CD4-positive, alpha-beta T cell (primary cell): ENCODE measurements around the gene CLIC4. TPM values are rescaled to one million over a fixed set of nuclear protein-coding genes. Genes with fewer than 3 reads are reported as not detected.
"Not testable (repeated sequence)": the region's sequence is repeated elsewhere in the genome, so short reads cannot be mapped to it uniquely, and the experiment has no call there.

ENCODE experiments used
- ATAC-seq: fragments of 200-7000 bp; cut with Tn5 transposase; one replicate; pipeline ENCODE4 v1.10.0; 2022; ENCODE audit warnings: mild to moderate bottlenecking; ENCODE audit not compliant: poor library complexity
- CTCF ChIA-PET: fragments of 350-600 bp; sonication (Branson Sonifier 250); formaldehyde crosslinking; loops from one replicate; lab custom pipeline; 2021; ENCODE audit warnings: antibody characterized with exemption, inconsistent platforms; lab: Charles Lee
- POLR2A ChIA-PET: fragments of 350-600 bp; sonication (Branson Sonifier 250); formaldehyde crosslinking; loops from one replicate; lab custom pipeline; 2021; ENCODE audit warnings: antibody characterized with exemption, inconsistent platforms; lab: Charles Lee
- DNase-seq, 14 experiments: peaks; one replicate each; pipeline ENCODE4 v3.0.0-alpha.2; 2013 to 2020; ENCODE audit warnings: mixed read lengths in 2 of 14
- H3K27ac ChIP-seq, 2 donors: one replicate each; pipeline versions ENCODE4 v1.5.1 to v1.7.0; 2013; ENCODE audit warnings: low read length in 2 of 2, low read depth in 1 of 2, mild to moderate bottlenecking in 1 of 2
- H3K27me3 ChIP-seq, 2 experiments: 1 replicate in 1 of 2; 2 replicates in 1 of 2; pipeline versions ENCODE4 v1.6.1 to v1.7.0; 2013; ENCODE audit warnings: low read length in 2 of 2, control low read depth in 1 of 2, mild to moderate bottlenecking in 1 of 2, moderate library complexity in 1 of 2; ENCODE audit not compliant: insufficient read depth in 2 of 2, control insufficient read depth in 1 of 2
- H3K36me3 ChIP-seq: one replicate; pipeline ENCODE4 v1.6.1; 2013; ENCODE audit warnings: low read length, control low read depth; ENCODE audit not compliant: insufficient read depth
- H3K4me1 ChIP-seq: one replicate; pipeline ENCODE4 v1.6.1; 2013; ENCODE audit warnings: low read length, control low read depth; ENCODE audit not compliant: insufficient read depth
- H3K4me3 ChIP-seq: one replicate; pipeline ENCODE4 v1.5.1; 2013; ENCODE audit warnings: mild to moderate bottlenecking, low read length, moderate library complexity
- H3K9me3 ChIP-seq, 2 experiments: 1 replicate in 1 of 2; 2 replicates in 1 of 2; pipeline versions ENCODE4 v1.6.1 to v1.7.0; 2013; ENCODE audit warnings: low read length in 2 of 2, mild to moderate bottlenecking in 2 of 2, control low read depth in 1 of 2, moderate library complexity in 1 of 2; ENCODE audit not compliant: control insufficient read depth in 1 of 2, insufficient read depth in 1 of 2
- H3K27ac Mint-ChIP-seq: one replicate; pipeline ENCODE4 v1.8.0; 2020; ENCODE audit warnings: mixed read lengths
- H3K27me3 Mint-ChIP-seq: one replicate; pipeline ENCODE4 v1.8.0; 2021; ENCODE audit warnings: mixed read lengths
- H3K36me3 Mint-ChIP-seq: one replicate; pipeline ENCODE4 v1.8.0; 2021; ENCODE audit warnings: low read depth, mixed read lengths
- H3K4me1 Mint-ChIP-seq: one replicate; pipeline ENCODE4 v1.8.0; 2021; ENCODE audit warnings: low read depth, mixed read lengths
- H3K4me3 Mint-ChIP-seq: one replicate; pipeline ENCODE4 v1.8.0; 2020; ENCODE audit warnings: mild to moderate bottlenecking, mixed read lengths
- H3K9me3 Mint-ChIP-seq: one replicate; pipeline ENCODE4 v1.8.0; 2020; ENCODE audit warnings: mixed read lengths
- intact Hi-C, 2 experiments: fragments of 100-400 bp; cut with DNase I in 1 of 2; cut with micrococcal nuclease in 1 of 2; formaldehyde crosslinking; loops; one replicate each; pipeline versions ENCODE4 v1.15.1 to v1.9.0; 2023 to 2025; cut with DNase I, micrococcal nuclease
- total RNA-seq, 174 experiments: library from RNA in 2 of 174; stranded (reverse) in 2 of 174; gene quantifications; one replicate each; pipeline ENCODE4 v1.2.3 and lab custom pipeline; 2021 to 2026
- TF ChIP-seq, protein P1 (sequence below): fragments of 200-600 bp; IDR thresholded peaks from one replicate; pipeline ENCODE4 v1.8.0; 2022; ENCODE audit warnings: antibody characterized with exemption, mild to moderate bottlenecking

The CLIC4 gene
- total RNA-seq, 2 experiments from 2014 or later = 1.1 to 1.3 TPM

DNA sequence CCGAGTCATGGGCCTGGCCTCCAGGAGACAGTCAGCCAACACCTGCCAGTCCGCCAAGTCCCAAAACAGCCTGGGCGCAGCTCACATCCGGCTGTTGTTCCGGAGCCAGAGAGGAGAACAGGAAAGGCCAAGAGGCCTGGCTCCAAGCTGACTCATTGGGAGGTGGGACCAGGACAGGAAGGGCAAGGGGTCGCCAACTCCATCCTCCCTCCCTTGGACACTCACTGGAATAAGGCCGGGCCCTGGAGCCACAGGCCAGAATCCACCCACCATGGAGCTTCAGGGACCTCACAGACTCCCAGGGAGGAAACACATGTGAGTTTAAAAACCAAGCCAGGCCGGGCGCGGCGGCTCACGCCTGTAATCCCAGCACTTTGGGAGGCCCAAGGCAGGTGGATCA is 25.1 kb upstream of the CLIC4 start:
- Mint-ChIP-seq H3K27ac (no peak overlapping the region), H3K9me3 (no peaks in the 10 kb centered on the region), H3K4me3 (no peak overlapping the region), H3K36me3 (no peaks in the 10 kb centered on the region), H3K27me3 (no peaks in the 10 kb centered on the region), H3K4me1 (peaks cover 9% of the 10 kb centered on the region)
- CTCF ChIA-PET = no interaction called here
- Histone ChIP-seq H3K9me3 (no peaks in the 10 kb centered on the region), H3K4me3 (no peak overlapping the region), H3K27me3 (no peaks in the 10 kb centered on the region), H3K36me3 (no peaks in the 10 kb centered on the region), H3K27ac (no peak overlapping the region), H3K4me1 (peaks cover 6% of the 10 kb centered on the region)
- DNase-seq (no peak), ATAC-seq (no peak)
- TF ChIP-seq, protein P1, sequence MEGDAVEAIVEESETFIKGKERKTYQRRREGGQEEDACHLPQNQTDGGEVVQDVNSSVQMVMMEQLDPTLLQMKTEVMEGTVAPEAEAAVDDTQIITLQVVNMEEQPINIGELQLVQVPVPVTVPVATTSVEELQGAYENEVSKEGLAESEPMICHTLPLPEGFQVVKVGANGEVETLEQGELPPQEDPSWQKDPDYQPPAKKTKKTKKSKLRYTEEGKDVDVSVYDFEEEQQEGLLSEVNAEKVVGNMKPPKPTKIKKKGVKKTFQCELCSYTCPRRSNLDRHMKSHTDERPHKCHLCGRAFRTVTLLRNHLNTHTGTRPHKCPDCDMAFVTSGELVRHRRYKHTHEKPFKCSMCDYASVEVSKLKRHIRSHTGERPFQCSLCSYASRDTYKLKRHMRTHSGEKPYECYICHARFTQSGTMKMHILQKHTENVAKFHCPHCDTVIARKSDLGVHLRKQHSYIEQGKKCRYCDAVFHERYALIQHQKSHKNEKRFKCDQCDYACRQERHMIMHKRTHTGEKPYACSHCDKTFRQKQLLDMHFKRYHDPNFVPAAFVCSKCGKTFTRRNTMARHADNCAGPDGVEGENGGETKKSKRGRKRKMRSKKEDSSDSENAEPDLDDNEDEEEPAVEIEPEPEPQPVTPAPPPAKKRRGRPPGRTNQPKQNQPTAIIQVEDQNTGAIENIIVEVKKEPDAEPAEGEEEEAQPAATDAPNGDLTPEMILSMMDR = no peak
- POLR2A ChIA-PET = interaction anchor here (0.7 kb wide), 1 partner anchor 52 kb away, joined by 3 read pairs; no protein-coding TSS in a partner anchor
- intact Hi-C loops = no loop called here

DNA sequence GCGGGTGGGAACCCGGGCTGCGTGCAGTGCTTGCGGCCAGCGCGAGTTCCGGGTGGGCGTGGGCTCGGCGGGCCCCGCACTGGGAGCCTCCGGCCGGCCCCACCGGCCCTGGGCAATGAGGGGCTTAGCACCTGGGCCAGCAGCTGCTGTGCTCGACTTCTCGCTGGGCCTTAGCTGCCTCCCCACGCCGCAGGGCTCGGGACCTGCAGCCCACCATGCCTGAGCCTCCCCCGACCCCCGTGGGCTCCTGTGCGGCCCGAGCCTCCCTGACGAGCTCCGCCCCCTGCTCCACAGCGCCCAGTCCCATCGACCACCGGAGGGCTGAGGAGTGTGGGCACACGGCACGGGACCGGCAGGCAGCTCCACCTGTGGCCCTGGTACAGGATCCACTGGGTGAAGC is 23.7 kb upstream of the CLIC4 start:
- CTCF ChIA-PET = no interaction called here
- POLR2A ChIA-PET = no interaction called here

DNA sequence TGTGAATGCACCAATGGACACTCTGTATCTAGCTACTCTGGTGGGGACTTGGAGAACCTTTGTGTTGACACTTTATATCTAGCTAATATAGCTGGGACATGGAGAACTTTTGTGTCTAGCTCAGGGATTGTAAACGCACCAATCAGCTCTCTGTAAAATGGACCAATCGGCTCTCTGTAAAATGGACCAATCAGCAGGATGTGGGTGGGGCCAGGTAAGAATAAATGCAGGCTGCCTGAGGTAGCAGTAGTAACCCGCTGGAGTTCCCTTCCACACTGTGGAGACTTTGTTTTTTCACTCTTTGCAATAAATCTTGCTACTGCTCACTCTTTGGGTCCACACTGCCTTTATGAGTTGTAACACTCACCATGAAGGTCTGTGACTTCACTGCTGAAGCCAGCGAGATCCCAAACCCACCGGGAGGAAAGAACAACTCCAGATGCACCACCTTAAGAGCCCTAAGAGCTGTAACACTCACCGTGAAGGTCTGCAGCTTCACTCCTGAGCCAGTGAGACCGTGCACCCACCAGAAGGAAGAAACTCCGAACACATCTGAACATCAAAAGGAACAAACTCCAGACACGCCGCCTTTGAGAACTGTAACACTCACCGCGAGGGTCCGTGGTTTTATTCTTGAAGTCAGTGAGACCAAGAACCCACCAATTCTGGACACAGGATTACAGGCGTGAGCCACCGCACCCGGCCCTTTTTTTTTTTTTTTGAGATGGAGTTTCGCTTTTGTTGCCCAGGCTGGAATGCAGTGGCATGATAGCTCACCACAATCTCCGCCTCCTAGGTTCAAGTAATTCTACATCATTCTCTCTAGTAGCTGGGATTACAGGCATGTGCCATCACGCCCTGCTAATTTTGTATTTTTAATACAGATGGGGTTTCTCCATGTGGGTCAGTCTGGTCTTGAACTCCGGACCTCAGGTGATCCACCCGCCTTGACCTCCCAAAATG is 22.9 kb upstream of the CLIC4 start:
- H3K27ac Mint-ChIP-seq, H3K27me3 ChIP-seq, H3K36me3 ChIP-seq, H3K9me3 Mint-ChIP-seq, H3K9me3 ChIP-seq, H3K27me3 Mint-ChIP-seq, H3K27ac ChIP-seq, intact Hi-C loops, H3K36me3 Mint-ChIP-seq, H3K4me1 ChIP-seq, H3K4me1 Mint-ChIP-seq, DNase-seq: not testable (repeated sequence)
- peak; percentile 59 for ATAC-seq
- peak overlapping the region; percentile 46 for H3K4me3 ChIP-seq
- ChIA-PET POLR2A (interaction anchor here (1.4 kb wide), 1 partner anchor 17 kb away, joined by 4 read pairs; no protein-coding TSS in a partner anchor), CTCF (interaction anchor here (0.7 to 1.0 kb wide), 2 partner anchors 108 to 521 kb away, joined by 3 read pairs; no protein-coding TSS in a partner anchor)
- peak overlapping the region; percentile 86 for H3K4me3 Mint-ChIP-seq

More for the DNA sequence above, 23.7 kb upstream of the CLIC4 start:
- peaks cover 6% of the 10 kb centered on the region for H3K4me1 ChIP-seq
- DNase-seq = no peak
- no peaks in the 10 kb centered on the region for H3K36me3 ChIP-seq
- no peak overlapping the region for H3K4me3 Mint-ChIP-seq
- H3K4me1 Mint-ChIP-seq = peaks cover 9% of the 10 kb centered on the region
- no peaks in the 10 kb centered on the region for H3K27me3 ChIP-seq
- ATAC-seq = no peak
- H3K9me3 Mint-ChIP-seq = no peaks in the 10 kb centered on the region
- no peak overlapping the region for H3K27ac ChIP-seq
- TF ChIP-seq, protein P1 = no peak
- intact Hi-C loops = no loop called here
- no peak overlapping the region for H3K27ac Mint-ChIP-seq
- no peaks in the 10 kb centered on the region for H3K27me3 Mint-ChIP-seq
- H3K4me3 ChIP-seq = no peak overlapping the region
- no peaks in the 10 kb centered on the region for H3K9me3 ChIP-seq
- H3K36me3 Mint-ChIP-seq = no peaks in the 10 kb centered on the region
